Left kidney (tissue), 2 donors: ENCODE data around the gene CNKSR2. TPM values are rescaled to one million over a fixed set of nuclear protein-coding genes. Genes with fewer than 3 reads are reported as not detected.

Source experiments
- DNase-seq: peaks from one replicate; pipeline ENCODE4 v3.0.0-alpha.2; 2013
- polyA plus RNA-seq: library from polyadenylated mRNA; unstranded; fragments of 120-200 nt; gene quantifications from one replicate; pipeline ENCODE4 v1.2.1, GENCODE V29; 2013; ENCODE audit not compliant: insufficient read length

CNKSR2 gene
- polyA plus RNA-seq, 1 donor = 1.9 TPM

DNA sequence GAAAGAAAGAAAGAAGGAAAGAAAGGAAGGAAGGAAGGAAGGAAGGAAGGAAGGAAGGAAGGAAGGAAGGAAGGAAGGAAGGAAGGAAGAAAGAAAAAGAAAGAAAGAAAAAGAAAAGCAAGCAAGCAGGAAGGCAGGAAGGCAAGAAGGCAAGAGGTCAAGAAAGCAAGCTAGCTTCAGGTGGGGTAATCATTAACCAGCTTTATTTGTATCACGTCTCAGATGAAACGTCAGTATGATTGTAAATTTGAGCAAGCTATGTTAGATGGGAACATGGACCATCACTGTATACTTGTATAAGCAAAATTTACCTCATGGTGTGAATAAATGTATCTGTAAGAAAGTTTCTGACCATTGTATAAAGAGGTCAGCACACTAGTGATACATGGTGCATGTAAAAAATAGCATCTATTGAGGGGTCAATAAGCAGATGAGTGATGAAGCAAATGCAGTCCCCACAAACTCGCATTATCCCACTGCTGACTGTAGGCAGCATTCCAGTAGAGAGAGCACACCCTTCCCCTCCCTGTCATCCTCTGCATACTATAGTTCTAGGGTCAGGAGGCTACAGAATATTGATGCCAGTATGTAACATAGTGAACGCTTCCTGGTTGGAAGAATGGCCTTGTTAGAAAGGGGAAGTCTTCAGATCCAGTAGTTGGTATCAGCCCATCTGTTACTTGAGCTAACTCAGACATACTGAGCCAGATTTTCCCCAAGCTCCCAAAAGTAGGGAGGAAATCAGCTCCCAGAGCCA, 300.4 kb downstream of the CNKSR2 start:
- no peak for DNase-seq

DNA sequence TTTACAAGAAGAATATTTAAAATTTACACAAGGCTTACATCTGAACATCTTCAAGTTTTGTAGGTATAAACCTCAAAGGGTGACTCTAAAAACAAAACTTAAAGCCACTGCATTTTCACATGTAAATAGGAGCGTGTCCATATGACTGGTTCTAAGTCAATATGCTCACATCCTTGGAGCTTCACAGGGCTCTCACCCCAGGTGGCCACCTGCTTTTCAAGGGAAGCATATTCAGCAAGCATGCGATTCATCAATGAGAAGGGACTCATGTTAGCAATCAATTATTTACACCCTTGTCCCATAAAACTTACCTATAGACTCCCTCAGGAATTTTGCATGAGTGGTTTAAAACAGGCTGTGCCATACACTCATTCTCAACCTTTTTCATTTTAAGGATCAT, 301.7 kb downstream of the CNKSR2 start:
- no peak for DNase-seq

DNA sequence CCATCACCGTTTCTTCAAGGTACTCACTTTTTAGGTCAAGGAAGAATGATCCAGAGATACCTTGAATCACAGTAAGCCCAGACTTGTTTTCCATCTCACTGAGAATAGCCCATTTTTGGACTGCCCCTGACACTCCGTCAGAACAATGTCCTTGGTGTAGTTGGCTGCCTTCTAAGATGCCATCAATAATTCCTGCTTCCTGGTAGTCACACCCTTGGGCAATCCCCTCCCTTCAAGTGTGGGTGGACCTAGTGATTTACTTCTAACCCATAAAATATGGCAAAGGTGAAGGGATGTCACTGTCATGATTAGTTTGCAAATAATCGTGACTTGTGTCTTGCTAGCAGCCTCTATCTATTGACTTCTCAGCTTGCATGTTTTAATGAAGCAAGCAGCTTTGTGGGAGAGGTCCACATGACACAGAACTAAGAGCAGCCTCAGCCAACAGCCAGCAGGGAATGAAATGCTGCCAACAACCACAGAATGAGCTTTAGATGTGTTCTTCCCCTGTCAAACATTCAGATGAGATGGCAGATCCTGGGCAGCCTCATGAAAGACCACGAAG, 303.9 kb downstream of the CNKSR2 start:
- no peak for DNase-seq

DNA sequence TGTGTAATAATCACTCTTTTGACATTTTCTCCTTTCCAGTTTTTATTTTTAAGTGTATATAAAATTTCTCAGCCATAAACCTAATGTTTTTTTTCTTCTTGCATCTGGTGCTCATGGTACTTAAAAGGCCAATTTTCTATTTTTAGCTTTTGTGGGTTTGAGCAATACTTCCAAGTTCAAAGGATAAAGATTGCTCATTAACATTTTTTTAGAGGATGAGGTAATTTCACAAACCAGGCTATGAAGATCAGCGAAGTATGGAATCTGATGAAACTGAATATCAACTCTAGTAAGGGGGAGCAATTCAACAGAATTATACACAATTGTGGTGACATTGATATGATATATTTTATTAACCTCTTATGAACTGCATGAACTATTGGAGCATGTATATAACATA, 309.7 kb downstream of the CNKSR2 start:
- DNase-seq = no peak

DNA sequence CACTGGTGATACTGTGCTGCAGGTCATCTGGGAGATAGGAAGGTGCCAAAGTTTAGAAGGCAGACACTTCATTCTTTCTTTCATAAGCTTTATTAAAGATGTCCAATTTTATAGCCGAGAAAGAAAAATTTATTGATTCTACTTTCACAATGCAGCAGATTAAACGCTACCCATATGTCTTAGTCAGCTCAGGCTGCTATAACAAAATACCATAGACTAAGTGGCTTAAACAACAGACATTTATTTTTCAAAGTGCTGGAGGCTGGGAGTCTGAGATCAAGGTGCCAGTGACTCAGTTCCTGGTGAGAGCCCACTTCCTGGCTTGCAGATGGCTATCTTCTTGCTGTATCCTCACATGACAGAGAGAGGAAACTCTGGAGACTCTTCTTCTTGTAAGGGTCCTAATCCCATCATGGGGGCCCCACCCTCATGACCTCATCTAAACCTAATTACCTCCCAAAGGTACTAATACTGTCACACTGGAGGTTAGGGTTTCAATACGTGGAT, 317.3 kb downstream of the CNKSR2 start:
- no peak for DNase-seq

DNA sequence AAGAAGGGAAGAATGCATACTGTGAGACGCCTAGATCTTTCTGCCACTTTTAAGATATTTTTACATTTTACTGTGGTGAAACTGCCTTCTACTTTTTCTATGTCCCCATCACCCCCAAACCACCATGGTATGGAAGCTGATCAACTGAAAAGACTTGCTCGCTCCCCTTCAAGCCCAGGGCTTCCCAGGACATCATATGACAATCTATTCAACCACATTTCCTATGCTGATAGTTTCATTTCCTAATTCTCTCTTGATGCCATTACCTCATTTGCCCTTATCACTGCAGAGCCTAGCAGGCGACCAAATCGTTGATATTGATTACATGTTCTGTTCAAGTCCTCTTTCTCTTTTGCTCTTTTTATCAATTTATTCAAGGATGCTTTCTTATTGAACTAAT, 324.1 kb downstream of the CNKSR2 start:
- no peak for DNase-seq

DNA sequence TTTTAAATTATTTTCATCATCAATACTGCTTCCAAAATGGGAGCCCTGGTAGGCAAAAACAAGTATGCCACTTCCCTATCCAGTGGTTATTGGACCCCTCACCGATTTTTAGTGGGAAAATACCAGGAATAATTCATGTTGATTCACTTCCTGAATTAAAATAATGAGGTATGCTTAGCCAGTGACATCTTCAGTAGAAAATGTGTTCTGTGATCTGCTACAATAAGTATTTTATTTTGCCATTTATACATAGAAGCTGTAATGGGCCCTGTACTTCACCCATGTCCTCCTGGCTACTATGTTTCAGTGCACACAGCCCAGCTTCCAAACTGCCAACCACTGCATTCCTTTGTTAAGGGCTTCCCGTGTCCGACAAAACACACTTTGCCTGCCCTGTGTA, 324.9 kb downstream of the CNKSR2 start:
- no peak for DNase-seq

DNA sequence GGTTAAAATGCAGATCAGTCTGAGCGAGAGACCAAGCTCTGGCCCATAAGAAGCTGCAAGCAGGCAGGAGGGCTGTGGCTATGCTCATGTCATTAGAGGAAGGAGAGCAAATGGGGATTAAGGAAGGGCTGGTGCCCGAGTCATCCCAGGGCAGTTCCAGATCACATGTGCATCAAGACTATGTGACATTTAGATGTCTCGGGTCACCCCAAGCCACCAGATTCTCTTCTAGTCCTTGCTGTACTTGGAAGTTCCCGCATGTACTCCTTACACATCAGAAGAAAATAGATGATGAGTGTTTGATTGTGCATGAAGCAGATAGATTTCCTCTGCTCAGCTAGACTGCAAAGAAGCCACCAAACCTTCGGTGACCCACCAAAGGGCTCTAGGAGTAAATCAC, 326.1 kb downstream of the CNKSR2 start:
- DNase-seq = no peak

DNA sequence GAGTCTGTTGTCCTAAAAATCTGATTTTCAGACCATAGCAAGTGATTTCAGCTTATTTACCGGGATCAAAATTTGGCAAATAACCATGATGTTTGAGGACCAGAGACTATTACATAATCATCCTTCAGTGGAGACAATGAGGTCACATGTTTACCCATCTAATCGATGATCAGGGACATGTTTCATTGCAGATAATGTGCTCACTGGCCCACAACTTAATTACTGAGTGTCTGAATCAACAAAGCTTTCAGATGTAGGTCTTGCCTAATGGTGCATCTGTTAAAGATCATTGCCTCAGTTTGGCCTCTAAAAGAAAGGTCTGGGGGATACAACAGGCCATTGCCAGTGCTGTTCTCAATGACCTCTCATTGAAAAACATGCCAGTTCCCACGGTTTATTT, 326.7 kb downstream of the CNKSR2 start:
- DNase-seq = no peak

DNA sequence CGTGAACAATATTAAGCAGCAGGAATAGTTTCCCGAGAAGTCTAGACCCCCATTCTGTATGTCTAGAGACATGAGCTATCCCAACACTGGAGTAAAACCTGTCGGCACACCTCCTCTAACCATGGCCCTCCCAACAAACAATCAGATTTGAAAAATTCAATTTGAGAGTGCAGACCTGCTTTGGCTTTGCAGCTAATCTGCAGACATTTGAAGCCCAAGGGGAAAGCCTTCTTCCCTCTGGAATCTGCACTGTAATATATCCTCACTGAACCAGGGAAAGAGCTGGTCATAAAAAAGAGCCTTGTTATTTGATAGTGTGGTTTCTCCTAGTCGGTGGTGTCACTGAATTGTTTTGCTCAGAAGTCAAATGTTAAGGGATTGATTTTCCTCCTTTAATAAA, 328.5 kb downstream of the CNKSR2 start:
- DNase-seq = no peak
